Measurements from ENCODE around the gene ACVR1C. TPM values are rescaled to one million over a fixed set of nuclear protein-coding genes. Genes with fewer than 3 reads are reported as not detected.
"Not testable (repeated sequence)": the region's sequence is repeated elsewhere in the genome, so short reads cannot be mapped to it uniquely, and the experiment has no call there.

ACVR1C gene
- total RNA-seq, 2 donors from 2014 or later, result 3.3 to 8.5 TPM

- no peak for ATAC-seq
Observed at GRCh38 chr2:157611110-157611509, 17.6 kb downstream of the ACVR1C start.

GRCh38 chr2:157606534-157606933, 22.1 kb downstream of the ACVR1C start:
- peaks cover 4% of the 10 kb centered on the region for H3K9me3 ChIP-seq (ENCODE audit: control insufficient read depth, low read length, poor library complexity, severe bottlenecking)
- Mint-ChIP-seq H3K27ac (no peak overlapping the region), H3K4me1 (peaks cover 7% of the 10 kb centered on the region), H3K27me3 (no peaks in the 10 kb centered on the region), H3K36me3 (ENCODE audit: low read depth) (peaks cover 2% of the 10 kb centered on the region), H3K4me3 (no peak overlapping the region)
- no peak for ATAC-seq
- no peak for DNase-seq

More at GRCh38 chr2:157611110-157611509, 17.6 kb downstream of the ACVR1C start:
- DNase-seq, result no peak
- H3K9me3 ChIP-seq (ENCODE audit: control insufficient read depth, low read length, poor library complexity, severe bottlenecking), result peaks cover 4% of the 10 kb centered on the region
- H3K27me3 Mint-ChIP-seq, result no peaks in the 10 kb centered on the region
- peaks cover 9% of the 10 kb centered on the region for H3K4me1 Mint-ChIP-seq
- H3K27ac Mint-ChIP-seq, result no peak overlapping the region
- H3K36me3 Mint-ChIP-seq (ENCODE audit: low read depth), result peaks cover 6% of the 10 kb centered on the region
- H3K4me3 Mint-ChIP-seq, result no peak overlapping the region

GRCh38 chr2:157603198-157603597, 25.5 kb downstream of the ACVR1C start:
- H3K4me3 Mint-ChIP-seq, result no peak overlapping the region
- H3K27ac Mint-ChIP-seq, result no peak overlapping the region
- ATAC-seq (no peak), DNase-seq (no peak)
- no peaks in the 10 kb centered on the region for H3K27me3 Mint-ChIP-seq
- peaks cover 7% of the 10 kb centered on the region for H3K4me1 Mint-ChIP-seq
- H3K36me3 Mint-ChIP-seq (ENCODE audit: low read depth), result no peaks in the 10 kb centered on the region
- no peaks in the 10 kb centered on the region for H3K9me3 ChIP-seq (ENCODE audit: control insufficient read depth, low read length, poor library complexity, severe bottlenecking)

GRCh38 chr2:157601807-157602206, 26.9 kb downstream of the ACVR1C start:
- Mint-ChIP-seq H3K27ac (no peak overlapping the region), H3K4me3 (no peak overlapping the region), H3K4me1 (peaks cover 5% of the 10 kb centered on the region), H3K27me3 (no peaks in the 10 kb centered on the region), H3K36me3 (ENCODE audit: low read depth) (no peaks in the 10 kb centered on the region)
- DNase-seq (no peak), ATAC-seq (no peak)
- H3K9me3 ChIP-seq (ENCODE audit: control insufficient read depth, low read length, poor library complexity, severe bottlenecking), result no peaks in the 10 kb centered on the region

GRCh38 chr2:157596992-157597681, 31.5 kb downstream of the ACVR1C start:
- peak; percentile 81 for ATAC-seq
- H3K4me1 Mint-ChIP-seq, result peaks cover 7% of the 10 kb centered on the region
- no peaks in the 10 kb centered on the region for H3K9me3 ChIP-seq (ENCODE audit: control insufficient read depth, low read length, poor library complexity, severe bottlenecking)
- H3K36me3 Mint-ChIP-seq (ENCODE audit: low read depth), result no peaks in the 10 kb centered on the region
- H3K27me3 Mint-ChIP-seq, result no peaks in the 10 kb centered on the region
- DNase-seq, result peak; percentile 18 to 33 (median 19)
- peak overlapping the region; percentile 67 for H3K4me3 Mint-ChIP-seq
- H3K27ac Mint-ChIP-seq, result no peak overlapping the region

- ATAC-seq (no peak), DNase-seq (no peak)
- H3K9me3 ChIP-seq (ENCODE audit: control insufficient read depth, low read length, poor library complexity, severe bottlenecking), result no peaks in the 10 kb centered on the region
- H3K4me1 Mint-ChIP-seq, result peaks cover 7% of the 10 kb centered on the region
- no peak overlapping the region for H3K27ac Mint-ChIP-seq
- no peaks in the 10 kb centered on the region for H3K27me3 Mint-ChIP-seq
- no peaks in the 10 kb centered on the region for H3K36me3 Mint-ChIP-seq (ENCODE audit: low read depth)
- no peak overlapping the region for H3K4me3 Mint-ChIP-seq
Observed at GRCh38 chr2:157593411-157593810, 35.3 kb downstream of the ACVR1C start.

GRCh38 chr2:157592948-157593347, 35.7 kb downstream of the ACVR1C start:
- H3K9me3 ChIP-seq (ENCODE audit: control insufficient read depth, low read length, poor library complexity, severe bottlenecking), result no peaks in the 10 kb centered on the region
- H3K4me1 Mint-ChIP-seq, result peaks cover 7% of the 10 kb centered on the region
- H3K27ac Mint-ChIP-seq, result no peak overlapping the region
- H3K4me3 Mint-ChIP-seq, result no peak overlapping the region
- no peaks in the 10 kb centered on the region for H3K36me3 Mint-ChIP-seq (ENCODE audit: low read depth)
- DNase-seq (no peak), ATAC-seq (no peak)
- H3K27me3 Mint-ChIP-seq, result no peaks in the 10 kb centered on the region

- DNase-seq (no peak), ATAC-seq (no peak)
- no peak overlapping the region for H3K4me3 Mint-ChIP-seq
- H3K4me1 Mint-ChIP-seq, result peaks cover 7% of the 10 kb centered on the region
- no peaks in the 10 kb centered on the region for H3K36me3 Mint-ChIP-seq (ENCODE audit: low read depth)
- H3K27me3 Mint-ChIP-seq, result no peaks in the 10 kb centered on the region
- H3K27ac Mint-ChIP-seq, result no peak overlapping the region
- no peaks in the 10 kb centered on the region for H3K9me3 ChIP-seq (ENCODE audit: control insufficient read depth, low read length, poor library complexity, severe bottlenecking)
Observed at GRCh38 chr2:157592374-157592773, 36.3 kb downstream of the ACVR1C start.

GRCh38 chr2:157587576-157587975, 41.1 kb downstream of the ACVR1C start:
- Mint-ChIP-seq H3K27me3 (no peaks in the 10 kb centered on the region), H3K36me3 (ENCODE audit: low read depth) (no peaks in the 10 kb centered on the region)
- ATAC-seq, result no peak

GRCh38 chr2:157574165-157574564, 54.5 kb downstream of the ACVR1C start:
- H3K9me3 ChIP-seq (ENCODE audit: control insufficient read depth, low read length, poor library complexity, severe bottlenecking), result no peaks in the 10 kb centered on the region
- peaks cover 2% of the 10 kb centered on the region for H3K36me3 Mint-ChIP-seq (ENCODE audit: low read depth)
- H3K4me1 Mint-ChIP-seq, result no peaks in the 10 kb centered on the region
- ATAC-seq (no peak), DNase-seq (no peak)
- no peaks in the 10 kb centered on the region for H3K27me3 Mint-ChIP-seq
- H3K4me3 Mint-ChIP-seq, result no peak overlapping the region
- H3K27ac Mint-ChIP-seq, result no peak overlapping the region

More at GRCh38 chr2:157587576-157587975, 41.1 kb downstream of the ACVR1C start:
- DNase-seq, result no peak
- Mint-ChIP-seq H3K4me1 (peaks cover under 1% of the 10 kb centered on the region), H3K4me3 (no peak overlapping the region), H3K27ac (no peak overlapping the region)
- no peaks in the 10 kb centered on the region for H3K9me3 ChIP-seq (ENCODE audit: control insufficient read depth, low read length, poor library complexity, severe bottlenecking)

- no peaks in the 10 kb centered on the region for H3K9me3 ChIP-seq (ENCODE audit: control insufficient read depth, low read length, poor library complexity, severe bottlenecking)
- H3K4me3 Mint-ChIP-seq, result no peak overlapping the region
- no peak for DNase-seq
- H3K27ac Mint-ChIP-seq, result no peak overlapping the region
- peak; percentile 50 for ATAC-seq
- no peaks in the 10 kb centered on the region for H3K4me1 Mint-ChIP-seq
- H3K36me3 Mint-ChIP-seq (ENCODE audit: low read depth), result no peaks in the 10 kb centered on the region
- no peaks in the 10 kb centered on the region for H3K27me3 Mint-ChIP-seq
Observed at GRCh38 chr2:157572725-157573124, 55.9 kb downstream of the ACVR1C start.

GRCh38 chr2:157566623-157567022, 62.0 kb downstream of the ACVR1C start:
- not testable (repeated sequence) for H3K27ac Mint-ChIP-seq; H3K4me1 Mint-ChIP-seq; H3K9me3 ChIP-seq (ENCODE audit: control insufficient read depth, low read length, poor library complexity, severe bottlenecking); H3K27me3 Mint-ChIP-seq; DNase-seq; H3K36me3 Mint-ChIP-seq (ENCODE audit: low read depth); H3K4me3 Mint-ChIP-seq; ATAC-seq

GRCh38 chr2:157566113-157566512, 62.6 kb downstream of the ACVR1C start:
- H3K27ac Mint-ChIP-seq; H3K9me3 ChIP-seq (ENCODE audit: control insufficient read depth, low read length, poor library complexity, severe bottlenecking); H3K4me1 Mint-ChIP-seq; DNase-seq; ATAC-seq; H3K4me3 Mint-ChIP-seq; H3K27me3 Mint-ChIP-seq; H3K36me3 Mint-ChIP-seq (ENCODE audit: low read depth): not testable (repeated sequence)

GRCh38 chr2:157565550-157565949, 63.1 kb downstream of the ACVR1C start:
- no peak overlapping the region for H3K27ac Mint-ChIP-seq

More at GRCh38 chr2:157565550-157565949, 63.1 kb downstream of the ACVR1C start:
- H3K9me3 ChIP-seq (ENCODE audit: control insufficient read depth, low read length, poor library complexity, severe bottlenecking), result no peaks in the 10 kb centered on the region
- H3K4me3 Mint-ChIP-seq, result no peak overlapping the region
- peaks cover 5% of the 10 kb centered on the region for H3K4me1 Mint-ChIP-seq
- no peak for ATAC-seq
- H3K27me3 Mint-ChIP-seq, result no peaks in the 10 kb centered on the region
- H3K36me3 Mint-ChIP-seq (ENCODE audit: low read depth), result no peaks in the 10 kb centered on the region
- DNase-seq, result no peak

All from T-helper 17 cell (primary cell).